GM19240 (cell line): ENCODE measurements around the gene HDAC10.

Experiments
- DNase-seq: peaks from one replicate; pipeline ENCODE4 v3.0.0; 2011; ENCODE audit warnings: low spot score; ENCODE audit not compliant: insufficient read length

The HDAC10 gene

GRCh38 chr22:50270666-50271394 lies 19.8 kb upstream of the HDAC10 start:
- DNase-seq = peak; percentile 81

GRCh38 chr22:50269970-50270665 lies 19.1 kb upstream of the HDAC10 start, which contains the start of gene MAPK11:
TSS of gene MAPK11 (minus strand) at chr22:50270380. CDS start at chr22:50270292, 88 bp downstream.
- DNase-seq = peak; percentile 68

- no peak for DNase-seq
Measured at GRCh38 chr22:50269573-50269969, 18.5 kb upstream of the HDAC10 start.

- no peak for DNase-seq
Measured at GRCh38 chr22:50268655-50269113, 17.6 kb upstream of the HDAC10 start.

GRCh38 chr22:50267591-50268390 lies 16.7 kb upstream of the HDAC10 start:
- DNase-seq = no peak

- no peak for DNase-seq
Measured at GRCh38 chr22:50266994-50267393, 15.9 kb upstream of the HDAC10 start.

GRCh38 chr22:50264946-50265669 lies 14.0 kb upstream of the HDAC10 start:
- no peak for DNase-seq

- DNase-seq = no peak
Measured at GRCh38 chr22:50264104-50264745, 13.2 kb upstream of the HDAC10 start.

GRCh38 chr22:50262973-50263617 lies 12.0 kb upstream of the HDAC10 start:
- no peak for DNase-seq

GRCh38 chr22:50262460-50262911 lies 11.4 kb upstream of the HDAC10 start:
- no peak for DNase-seq

GRCh38 chr22:50261615-50262459 lies 10.8 kb upstream of the HDAC10 start, which contains the start of gene MAPK12:
TSS of gene MAPK12 (minus strand) at chr22:50261683. CDS start at chr22:50261509, 174 bp downstream.
- peak; percentile 79 for DNase-seq

GRCh38 chr22:50260801-50261614 lies 9.9 kb upstream of the HDAC10 start:
- no peak for DNase-seq

- DNase-seq = no peak
Measured at GRCh38 chr22:50260434-50260800, 9.4 kb upstream of the HDAC10 start.

GRCh38 chr22:50259302-50259701 lies 8.2 kb upstream of the HDAC10 start:
- no peak for DNase-seq

GRCh38 chr22:50258361-50259292 lies 7.6 kb upstream of the HDAC10 start:
- no peak for DNase-seq

- no peak for DNase-seq
Measured at GRCh38 chr22:50257451-50258360, 6.6 kb upstream of the HDAC10 start.
